Measurements from ENCODE around the gene STIMATE.

DNA sequence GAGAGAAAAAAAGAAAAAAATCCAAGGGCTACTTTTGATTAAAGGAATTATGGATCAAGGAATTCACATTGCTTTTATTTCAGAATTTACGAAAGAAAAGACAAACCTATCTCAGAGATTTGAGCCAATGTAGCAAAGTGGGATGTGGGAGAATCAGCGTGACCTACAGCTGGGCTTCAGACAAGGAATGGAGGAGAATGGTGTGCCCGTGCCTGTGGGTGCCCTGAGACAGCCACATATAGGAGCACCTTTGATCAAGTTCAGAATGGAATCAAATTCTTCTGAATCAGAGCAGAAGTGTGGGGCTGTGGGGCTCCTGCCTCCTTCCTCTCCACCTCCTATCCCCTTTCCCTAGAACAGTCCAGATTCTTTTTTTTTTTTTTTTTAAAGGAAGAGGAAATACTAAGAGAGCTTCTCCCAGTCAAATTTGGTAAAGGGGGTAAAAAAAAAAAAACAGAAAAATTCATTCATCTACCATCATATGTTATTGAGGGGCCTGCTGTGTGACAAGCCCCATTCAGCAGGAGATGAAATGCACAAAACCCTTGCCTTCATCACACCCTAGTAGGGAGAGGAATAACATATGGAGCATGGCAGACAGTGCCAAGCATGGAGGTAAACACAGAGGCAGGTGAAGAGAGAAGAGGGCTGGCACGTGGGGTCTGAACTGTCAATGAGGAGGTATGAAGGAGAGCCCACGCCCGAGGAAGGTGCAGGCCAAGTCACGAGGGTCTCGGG, 37.5 kb downstream of the STIMATE start:
- TF ChIP-seq, protein P1, sequence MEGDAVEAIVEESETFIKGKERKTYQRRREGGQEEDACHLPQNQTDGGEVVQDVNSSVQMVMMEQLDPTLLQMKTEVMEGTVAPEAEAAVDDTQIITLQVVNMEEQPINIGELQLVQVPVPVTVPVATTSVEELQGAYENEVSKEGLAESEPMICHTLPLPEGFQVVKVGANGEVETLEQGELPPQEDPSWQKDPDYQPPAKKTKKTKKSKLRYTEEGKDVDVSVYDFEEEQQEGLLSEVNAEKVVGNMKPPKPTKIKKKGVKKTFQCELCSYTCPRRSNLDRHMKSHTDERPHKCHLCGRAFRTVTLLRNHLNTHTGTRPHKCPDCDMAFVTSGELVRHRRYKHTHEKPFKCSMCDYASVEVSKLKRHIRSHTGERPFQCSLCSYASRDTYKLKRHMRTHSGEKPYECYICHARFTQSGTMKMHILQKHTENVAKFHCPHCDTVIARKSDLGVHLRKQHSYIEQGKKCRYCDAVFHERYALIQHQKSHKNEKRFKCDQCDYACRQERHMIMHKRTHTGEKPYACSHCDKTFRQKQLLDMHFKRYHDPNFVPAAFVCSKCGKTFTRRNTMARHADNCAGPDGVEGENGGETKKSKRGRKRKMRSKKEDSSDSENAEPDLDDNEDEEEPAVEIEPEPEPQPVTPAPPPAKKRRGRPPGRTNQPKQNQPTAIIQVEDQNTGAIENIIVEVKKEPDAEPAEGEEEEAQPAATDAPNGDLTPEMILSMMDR (IDR thresholded peaks at IDR 0.05), result no peak
- no peak for TF ChIP-seq ZFX (IDR thresholded peaks at IDR 0.05; ENCODE audit: borderline replicate concordance)

Data from 22Rv1 (cell line).